ENCODE data around the gene LRP6. TPM values are rescaled to one million over a fixed set of nuclear protein-coding genes. Genes with fewer than 3 reads are reported as not detected.

LRP6 gene
- total RNA-seq, 1 donor from 2014 or later = 40.9 TPM

DNA sequence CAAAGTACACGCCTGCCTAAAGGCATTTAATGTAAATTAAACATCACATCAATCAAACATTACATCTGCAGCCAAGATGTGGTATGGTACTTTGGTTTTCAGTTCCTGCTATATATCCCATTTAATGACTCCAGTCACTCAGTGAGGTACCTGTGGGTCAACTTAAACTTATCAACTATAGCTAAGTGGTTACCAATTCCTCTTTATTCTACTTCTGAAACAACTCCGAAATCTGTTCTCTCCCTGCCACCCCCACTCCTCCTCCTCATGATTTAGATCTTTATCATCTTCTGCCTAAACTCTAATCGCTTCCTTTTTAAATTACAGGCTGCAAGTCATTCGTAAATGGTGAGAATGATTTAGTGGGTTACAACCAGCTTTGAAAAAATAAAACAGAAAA lies 138.2 kb downstream of the LRP6 start:
- H3K4me3 Mint-ChIP-seq (ENCODE audit: unreplicated experiment) = no peak overlapping the region
- FAIRE-seq (no peak), DNase-seq (ENCODE audit: low read depth) (no peak)
- TF ChIP-seq, protein P1, sequence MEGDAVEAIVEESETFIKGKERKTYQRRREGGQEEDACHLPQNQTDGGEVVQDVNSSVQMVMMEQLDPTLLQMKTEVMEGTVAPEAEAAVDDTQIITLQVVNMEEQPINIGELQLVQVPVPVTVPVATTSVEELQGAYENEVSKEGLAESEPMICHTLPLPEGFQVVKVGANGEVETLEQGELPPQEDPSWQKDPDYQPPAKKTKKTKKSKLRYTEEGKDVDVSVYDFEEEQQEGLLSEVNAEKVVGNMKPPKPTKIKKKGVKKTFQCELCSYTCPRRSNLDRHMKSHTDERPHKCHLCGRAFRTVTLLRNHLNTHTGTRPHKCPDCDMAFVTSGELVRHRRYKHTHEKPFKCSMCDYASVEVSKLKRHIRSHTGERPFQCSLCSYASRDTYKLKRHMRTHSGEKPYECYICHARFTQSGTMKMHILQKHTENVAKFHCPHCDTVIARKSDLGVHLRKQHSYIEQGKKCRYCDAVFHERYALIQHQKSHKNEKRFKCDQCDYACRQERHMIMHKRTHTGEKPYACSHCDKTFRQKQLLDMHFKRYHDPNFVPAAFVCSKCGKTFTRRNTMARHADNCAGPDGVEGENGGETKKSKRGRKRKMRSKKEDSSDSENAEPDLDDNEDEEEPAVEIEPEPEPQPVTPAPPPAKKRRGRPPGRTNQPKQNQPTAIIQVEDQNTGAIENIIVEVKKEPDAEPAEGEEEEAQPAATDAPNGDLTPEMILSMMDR (IDR thresholded peaks at IDR 0.05; ENCODE audit: insufficient read depth, low read depth, low read length) = no peak
- no peak for TF ChIP-seq EZH2 (IDR thresholded peaks at IDR 0.05; ENCODE audit: insufficient read depth, low read length)
- H3K9me3 Mint-ChIP-seq (ENCODE audit: unreplicated experiment) = no peaks in the 10 kb centered on the region
- Histone ChIP-seq H3K79me2 (ENCODE audit: insufficient read depth, low read length) (no peaks in the 10 kb centered on the region), H2AFZ (ENCODE audit: low read depth, low read length) (no peak overlapping the region), H3K27ac (ENCODE audit: low read depth, low read length) (no peak overlapping the region), H3K27me3 (ENCODE audit: insufficient read depth, low read length) (no peaks in the 10 kb centered on the region), H4K20me1 (ENCODE audit: insufficient read depth, low read length) (no peaks in the 10 kb centered on the region), H3K4me3 (ENCODE audit: insufficient read depth, low read depth, low read length) (no peak overlapping the region), H3K4me1 (ENCODE audit: insufficient read depth, low read length) (no peaks in the 10 kb centered on the region), H3K36me3 (ENCODE audit: insufficient read depth, low read length) (peaks cover 31% of the 10 kb centered on the region), H3K4me2 (ENCODE audit: low read length) (no peak overlapping the region), H3K9me3 (ENCODE audit: insufficient read depth, low read depth, low read length) (no peaks in the 10 kb centered on the region), H3K9ac (ENCODE audit: low read length) (no peak overlapping the region)
- H3K27ac Mint-ChIP-seq (ENCODE audit: unreplicated experiment) = no peak overlapping the region
- H3K27me3 Mint-ChIP-seq (ENCODE audit: low read depth, unreplicated experiment) = no peaks in the 10 kb centered on the region
- peaks cover 8% of the 10 kb centered on the region for H3K36me3 Mint-ChIP-seq (ENCODE audit: low read depth, unreplicated experiment)
- H3K4me1 Mint-ChIP-seq (ENCODE audit: low read depth, unreplicated experiment) = peaks cover 6% of the 10 kb centered on the region

DNA sequence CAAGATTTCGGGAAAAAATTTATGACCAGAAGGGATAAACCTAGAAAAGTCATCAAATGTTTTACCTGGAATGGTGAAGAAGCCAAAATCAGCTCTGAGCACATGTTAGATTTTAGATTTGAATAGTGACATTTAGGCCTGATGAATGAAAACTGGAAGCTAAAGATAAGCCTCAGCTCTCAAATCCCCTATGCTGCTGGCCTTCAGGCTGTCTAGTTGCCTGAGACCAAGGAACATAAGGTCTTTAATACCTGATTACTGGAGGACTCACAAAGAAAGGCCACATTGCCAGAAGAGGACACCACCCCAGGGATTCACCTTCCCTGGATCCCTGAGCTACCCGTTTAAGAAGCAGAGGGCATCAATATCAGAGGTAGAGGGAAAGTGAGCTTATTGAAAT lies 139.5 kb downstream of the LRP6 start:
- Histone ChIP-seq H3K79me2 (ENCODE audit: insufficient read depth, low read length) (no peaks in the 10 kb centered on the region), H3K9ac (ENCODE audit: low read length) (no peak overlapping the region), H3K36me3 (ENCODE audit: insufficient read depth, low read length) (peaks cover 33% of the 10 kb centered on the region), H3K27ac (ENCODE audit: low read depth, low read length) (no peak overlapping the region), H3K27me3 (ENCODE audit: insufficient read depth, low read length) (no peaks in the 10 kb centered on the region), H3K9me3 (ENCODE audit: insufficient read depth, low read depth, low read length) (no peaks in the 10 kb centered on the region), H4K20me1 (ENCODE audit: insufficient read depth, low read length) (no peaks in the 10 kb centered on the region), H3K4me1 (ENCODE audit: insufficient read depth, low read length) (no peaks in the 10 kb centered on the region), H2AFZ (ENCODE audit: low read depth, low read length) (no peak overlapping the region), H3K4me3 (ENCODE audit: insufficient read depth, low read depth, low read length) (no peak overlapping the region), H3K4me2 (ENCODE audit: low read length) (no peak overlapping the region)
- TF ChIP-seq EZH2 (IDR thresholded peaks at IDR 0.05; ENCODE audit: insufficient read depth, low read length) = no peak
- TF ChIP-seq, protein P1 (IDR thresholded peaks at IDR 0.05; ENCODE audit: insufficient read depth, low read depth, low read length) = no peak
- peaks cover 8% of the 10 kb centered on the region for H3K36me3 Mint-ChIP-seq (ENCODE audit: low read depth, unreplicated experiment)
- H3K9me3 Mint-ChIP-seq (ENCODE audit: unreplicated experiment) = no peaks in the 10 kb centered on the region
- H3K4me1 Mint-ChIP-seq (ENCODE audit: low read depth, unreplicated experiment) = peaks cover 3% of the 10 kb centered on the region
- no peak overlapping the region for H3K4me3 Mint-ChIP-seq (ENCODE audit: unreplicated experiment)
- FAIRE-seq (no peak), DNase-seq (ENCODE audit: low read depth) (no peak)
- no peak overlapping the region for H3K27ac Mint-ChIP-seq (ENCODE audit: unreplicated experiment)
- no peaks in the 10 kb centered on the region for H3K27me3 Mint-ChIP-seq (ENCODE audit: low read depth, unreplicated experiment)

DNA sequence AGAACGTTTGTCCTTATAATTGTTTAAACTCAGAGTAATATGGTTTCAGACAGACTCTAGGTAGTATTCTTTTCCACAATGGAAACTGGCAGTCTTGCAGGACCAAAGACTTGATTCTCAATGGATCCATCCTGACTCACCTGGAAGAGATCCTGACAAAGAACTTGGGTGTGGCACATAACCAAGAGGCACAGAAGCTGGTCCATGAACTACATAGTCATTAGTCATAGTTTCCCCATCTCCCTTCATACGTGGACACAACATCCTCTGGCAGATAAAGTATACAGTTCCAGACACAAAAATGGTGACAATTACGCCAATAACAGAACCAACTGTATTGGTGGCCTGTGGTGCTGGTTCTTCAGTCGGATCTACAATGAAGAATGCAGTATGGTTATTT lies 140.3 kb downstream of the LRP6 start:
- peaks cover 10% of the 10 kb centered on the region for H3K36me3 Mint-ChIP-seq (ENCODE audit: low read depth, unreplicated experiment)

More for the DNA sequence above, 140.3 kb downstream of the LRP6 start:
- Histone ChIP-seq H3K79me2 (ENCODE audit: insufficient read depth, low read length) (no peaks in the 10 kb centered on the region), H4K20me1 (ENCODE audit: insufficient read depth, low read length) (no peaks in the 10 kb centered on the region), H3K4me2 (ENCODE audit: low read length) (no peak overlapping the region), H3K27ac (ENCODE audit: low read depth, low read length) (no peak overlapping the region), H3K4me3 (ENCODE audit: insufficient read depth, low read depth, low read length) (no peak overlapping the region), H3K9me3 (ENCODE audit: insufficient read depth, low read depth, low read length) (no peaks in the 10 kb centered on the region), H3K4me1 (ENCODE audit: insufficient read depth, low read length) (no peaks in the 10 kb centered on the region), H2AFZ (ENCODE audit: low read depth, low read length) (no peak overlapping the region), H3K9ac (ENCODE audit: low read length) (no peak overlapping the region), H3K36me3 (ENCODE audit: insufficient read depth, low read length) (peaks cover 33% of the 10 kb centered on the region), H3K27me3 (ENCODE audit: insufficient read depth, low read length) (no peaks in the 10 kb centered on the region)
- H3K4me1 Mint-ChIP-seq (ENCODE audit: low read depth, unreplicated experiment) = peaks cover 3% of the 10 kb centered on the region
- H3K27ac Mint-ChIP-seq (ENCODE audit: unreplicated experiment) = no peak overlapping the region
- DNase-seq (ENCODE audit: low read depth) (no peak), FAIRE-seq (no peak)
- TF ChIP-seq EZH2 (IDR thresholded peaks at IDR 0.05; ENCODE audit: insufficient read depth, low read length) = no peak
- TF ChIP-seq, protein P1 (IDR thresholded peaks at IDR 0.05; ENCODE audit: insufficient read depth, low read depth, low read length) = no peak
- no peaks in the 10 kb centered on the region for H3K9me3 Mint-ChIP-seq (ENCODE audit: unreplicated experiment)
- H3K27me3 Mint-ChIP-seq (ENCODE audit: low read depth, unreplicated experiment) = no peaks in the 10 kb centered on the region
- no peak overlapping the region for H3K4me3 Mint-ChIP-seq (ENCODE audit: unreplicated experiment)

Data from astrocyte (in vitro differentiated cells and primary cell).